K562 (cell line): Measurements from ENCODE around the gene OSCP1. TPM values are rescaled to one million over a fixed set of nuclear protein-coding genes. Genes with fewer than 3 reads are reported as not detected.

Experiments
- ADNP ChIP-seq: fragments of 200-800 bp; sonication (Bioruptor generic); IDR thresholded peaks from 2 replicates; pipeline ENCODE4 v1.6.1; 2016; ENCODE audit warnings: missing genetic modification characterization, missing compliant biosample characterization
- CBFB ChIP-seq: sonication (generic); formaldehyde crosslinking; IDR thresholded peaks from 2 replicates; pipeline ENCODE4 v1.4.0; 2020; ENCODE audit warnings: mild to moderate bottlenecking, missing genetic modification reagents
- COPS2 ChIP-seq: fragments of 450-650 bp; conservative IDR thresholded peaks from 2 replicates; pipeline ENCODE4 v1.6.1; 2016; ENCODE audit warnings: mild to moderate bottlenecking, moderate library complexity
- CREBBP ChIP-seq: IDR thresholded peaks from one replicate; pipeline ENCODE4 v1.6.1; 2012; ENCODE audit warnings: low read depth, mild to moderate bottlenecking, control low read depth, inconsistent platforms, low read length
- E2F3 ChIP-seq: fragments of 250-450 bp; sonication (Bioruptor Pico); IDR thresholded peaks from 2 replicates; pipeline ENCODE4 v1.4.0; 2020; ENCODE audit warnings: mild to moderate bottlenecking
- ELK3 ChIP-seq: fragments of 450-650 bp; formaldehyde crosslinking; IDR thresholded peaks from 2 replicates; pipeline ENCODE4 v1.4.0; 2020; ENCODE audit warnings: mild to moderate bottlenecking
- HDAC8 ChIP-seq: fragments of 450-650 bp; IDR thresholded peaks from 2 replicates; pipeline ENCODE4 v1.6.1; 2016; ENCODE audit warnings: mild to moderate bottlenecking, missing genetic modification characterization, moderate library complexity, missing compliant biosample characterization
- HINFP ChIP-seq: fragments of 450-650 bp; conservative IDR thresholded peaks from 2 replicates; pipeline ENCODE4 v1.6.1; 2016; ENCODE audit warnings: missing genetic modification characterization, low read depth, mild to moderate bottlenecking, control low read depth, missing compliant biosample characterization
- KDM1A ChIP-seq, 2 experiments: fragments of 450-650 bp; IDR thresholded peaks; 2 replicates each; pipeline ENCODE4 v1.6.1; 2016; ENCODE audit warnings: mild to moderate bottlenecking in 2 of 2
- MBD1 ChIP-seq: fragments of 250-450 bp; sonication (Bioruptor Pico); IDR thresholded peaks from 2 replicates; pipeline ENCODE4 v1.8.0; 2022; ENCODE audit warnings: inconsistent platforms
- MEF2A ChIP-seq: IDR thresholded peaks from 2 replicates; pipeline ENCODE4 v1.6.1; 2011; ENCODE audit warnings: low read depth, mild to moderate bottlenecking, low read length, moderate library complexity; ENCODE audit not compliant: control insufficient read depth
- NRF1 ChIP-seq, 2 experiments: fragments of 450-650 bp; IDR thresholded peaks in 1 of 2; conservative IDR thresholded peaks in 1 of 2; 2 replicates each; pipeline ENCODE4 v1.6.1; 2014; ENCODE audit warnings: mild to moderate bottlenecking in 2 of 2
- POLR2AphosphoS2 ChIP-seq: IDR thresholded peaks from 2 replicates; pipeline ENCODE4 v1.6.1; 2012; ENCODE audit warnings: low read length, improper control_type of control experiment
- SAP30 ChIP-seq: fragments of 200-600 bp; sonication (generic); IDR thresholded peaks from 2 replicates; pipeline ENCODE4 v1.6.1; 2012; ENCODE audit warnings: borderline replicate concordance, low read depth, mild to moderate bottlenecking, moderate library complexity, low read length, control low read depth, inconsistent platforms; ENCODE audit not compliant: insufficient read depth, poor library complexity, severe bottlenecking
- TAF15 ChIP-seq: fragments of 200-400 bp; formaldehyde crosslinking; IDR thresholded peaks from 2 replicates; pipeline ENCODE4 v1.6.1; 2017; ENCODE audit warnings: mild to moderate bottlenecking, low read depth, low read length, moderate library complexity
- U2AF1 ChIP-seq: fragments of 200-400 bp; formaldehyde crosslinking; optimal IDR thresholded peaks from 2 replicates; pipeline ENCODE3; 2017; ENCODE audit warnings: mild to moderate bottlenecking, low read depth, low read length, moderate library complexity
- USF2 ChIP-seq: sonication (generic); formaldehyde crosslinking; IDR thresholded peaks from 2 replicates; pipeline ENCODE4 v1.5.0; 2020; ENCODE audit warnings: missing genetic modification reagents
- ZBTB26 ChIP-seq: fragments of 450-650 bp; formaldehyde crosslinking; IDR thresholded peaks from 2 replicates; pipeline ENCODE4 v1.4.0; 2022; ENCODE audit warnings: missing genetic modification characterization
- ZBTB7A ChIP-seq: IDR thresholded peaks from 2 replicates; pipeline ENCODE4 v1.6.1; 2011; ENCODE audit warnings: low read depth, mild to moderate bottlenecking, low read length, moderate library complexity, borderline replicate concordance; ENCODE audit not compliant: control insufficient read depth
- ZNF431 ChIP-seq: sonication (generic); formaldehyde crosslinking; IDR thresholded peaks from 2 replicates; pipeline ENCODE4 v1.8.0; 2022; ENCODE audit warnings: mild to moderate bottlenecking, missing genetic modification reagents
- ZNF583 ChIP-seq: fragments of 250-450 bp; sonication (Bioruptor Pico); IDR thresholded peaks from 2 replicates; pipeline ENCODE4 v1.4.0; 2020
- polyA plus RNA-seq, 8 experiments: library from polyadenylated mRNA; depleted of rRNA in 4 of 8; stranded (reverse) in 5 of 8; unstranded in 3 of 8; fragments of >200 nt; fragmentation: Nextera tagmentation in 2 of 8; fragmentation: Illumina TruSeq in 1 of 8; extraction: Ambion mirVana in 2 of 8; extraction: Trizol in 1 of 8; gene quantifications; 2 replicates each; pipeline versions ENCODE4 v1.2.1 to v1.2.3, GENCODE V29; 2011 to 2014; ENCODE audit warnings: inconsistent platforms in 1 of 8, missing spikeins in 1 of 8
- total RNA-seq, 7 experiments: library from RNA; depleted of rRNA in 6 of 7; stranded (reverse); fragments of >200 nt in 6 of 7; fragmentation: Illumina TruSeq in 2 of 7; extraction: Trizol in 2 of 7; gene quantifications; 2 replicates each; pipeline versions ENCODE4 v1.2.1 to v1.2.3, GENCODE V29; 2011 to 2021; ENCODE audit warnings: low replicate concordance in 1 of 7

Gene OSCP1
- total and polyA plus RNA-seq, 9 of the 15 experiments (the other 6 are each of a cell fraction or from before 2014, with no cell fraction given), result 0.15 to 0.40 (median 0.33) TPM; not detected in 5

GRCh38 chr1:36464605-36465393 lies 14.5 kb upstream of the OSCP1 start (continued):
- TF ChIP-seq ADNP (tag), result peak; percentile 13; the same call in 1 of the 2 replicates
- no peak; the same call in 1 of the 2 replicates for TF ChIP-seq HDAC8
- no peak for TF ChIP-seq ZBTB7A
- TF ChIP-seq USF2 (CRISPR knock-in tag), result no peak
- TF ChIP-seq MBD1 (CRISPR knock-in tag), result peak; percentile 63; the same call in 1 of the 2 replicates
- peak; percentile 79; the same call in 1 of the 2 replicates for TF ChIP-seq ZBTB26 (CRISPR knock-in tag)
- TF ChIP-seq TAF15, result no peak
- no peak for TF ChIP-seq COPS2
- no peak for TF ChIP-seq HINFP
- TF ChIP-seq ZNF431 (CRISPR knock-in tag), result no peak
- TF ChIP-seq E2F3 (CRISPR knock-in tag), result no peak
- TF ChIP-seq CBFB (CRISPR knock-in tag), result no peak
- 0 out of 2 replicates have a peak, but pooled peaks have one; percentile 39 for TF ChIP-seq POLR2AphosphoS2
- peak; percentile 53 to 57 for TF ChIP-seq NRF1 (conservative IDR thresholded peaks at IDR 0.05 in 1 of 2, IDR thresholded peaks at IDR 0.05 in 1 of 2)
- TF ChIP-seq CREBBP, result no peak
- TF ChIP-seq MEF2A, result no peak
- TF ChIP-seq ZNF583 (CRISPR knock-in tag), result no peak
- no peak for TF ChIP-seq SAP30
- TF ChIP-seq KDM1A (IDR thresholded peaks at IDR 0.05), result 0 out of 4 replicates have a peak, but pooled peaks of 1 of the 2 experiments have one; percentile 46
- TF ChIP-seq U2AF1, result no peak
- peak; percentile 67; the same call in 1 of the 2 replicates for TF ChIP-seq ELK3 (CRISPR knock-in tag)
